SK-N-SH treated with all-trans-retinoic acid at 6 μM for 48 hours (cell line): ENCODE measurements around the gene CCDC154.

Experiments
- ARNTL ChIP-seq: fragments of 450-650 bp; formaldehyde crosslinking; IDR thresholded peaks from 2 replicates; pipeline ENCODE4 v1.5.0; 2020; ENCODE audit warnings: low read depth, mild to moderate bottlenecking, moderate library complexity, borderline replicate concordance
- CREB5 ChIP-seq: fragments of 250-450 bp; sonication (Bioruptor Pico); IDR thresholded peaks from 2 replicates; pipeline ENCODE4 v1.5.1; 2020; ENCODE audit warnings: low read depth, mild to moderate bottlenecking, moderate library complexity
- ESRRG ChIP-seq: fragments of 250-450 bp; sonication (Bioruptor Pico); IDR thresholded peaks from 2 replicates; pipeline ENCODE4 v1.6.1; 2021; ENCODE audit warnings: mild to moderate bottlenecking
- OSR1 ChIP-seq: fragments of 250-450 bp; sonication (Bioruptor Pico); IDR thresholded peaks from 2 replicates; pipeline ENCODE4 v1.8.0; 2022; ENCODE audit warnings: moderate library complexity, mild to moderate bottlenecking, inconsistent platforms
- PATZ1 ChIP-seq: fragments of 250-450 bp; sonication (Bioruptor Pico); IDR thresholded peaks from 2 replicates; pipeline ENCODE4 v1.8.0; 2020; ENCODE audit warnings: mild to moderate bottlenecking, moderate library complexity, borderline replicate concordance
- TCF4 ChIP-seq: fragments of 250-450 bp; sonication (Bioruptor Pico); IDR thresholded peaks from 2 replicates; pipeline ENCODE4 v1.8.0; 2021; ENCODE audit warnings: mild to moderate bottlenecking, moderate library complexity, borderline replicate concordance

GRCh38 chr16:1385232-1385631 is 59.1 kb downstream of the CCDC154 start:
- TF ChIP-seq TCF4 (CRISPR knock-in tag) (no peak), ESRRG (no peak), ARNTL (CRISPR knock-in tag) (no peak), CREB5 (CRISPR knock-in tag) (no peak), PATZ1 (CRISPR knock-in tag) (no peak), OSR1 (CRISPR knock-in tag) (no peak)
